ENCODE results near the gene B4GALT6.

Gene B4GALT6

GRCh38 chr18:31679133-31679742 is 5.1 kb downstream of the B4GALT6 start:
- no peaks in the 10 kb centered on the region for H3K79me2 ChIP-seq (ENCODE audit: insufficient read depth, low read depth)
- H3K4me3 ChIP-seq (IDR thresholded peaks at IDR 0.05; ENCODE audit: insufficient read depth, low read depth, low read length): no peak overlapping the region
- no peak overlapping the region for H2AFZ ChIP-seq (ENCODE audit: low read depth)
- H3K27me3 ChIP-seq (ENCODE audit: insufficient read depth, low read depth): no peaks in the 10 kb centered on the region
- peaks cover 6% of the 10 kb centered on the region for H3K4me1 ChIP-seq (ENCODE audit: low read depth, poor library complexity, severe bottlenecking)
- H3K9ac ChIP-seq: no peak overlapping the region
- H4K20me1 ChIP-seq (ENCODE audit: insufficient read depth): no peaks in the 10 kb centered on the region
- no peak overlapping the region for H3K27ac ChIP-seq
- no peak for TF ChIP-seq CTCF (conservative IDR thresholded peaks at IDR 0.05; ENCODE audit: low read depth, low read length)
- H3K4me2 ChIP-seq: no peak overlapping the region
- H3K36me3 ChIP-seq (ENCODE audit: insufficient read depth): no peaks in the 10 kb centered on the region

GRCh38 chr18:31678425-31678824 is 6.0 kb downstream of the B4GALT6 start:
- Histone ChIP-seq H3K79me2 (ENCODE audit: insufficient read depth, low read depth) (no peaks in the 10 kb centered on the region), H3K4me3 (IDR thresholded peaks at IDR 0.05; ENCODE audit: insufficient read depth, low read depth, low read length) (no peak overlapping the region), H3K4me2 (no peak overlapping the region), H3K4me1 (ENCODE audit: low read depth, poor library complexity, severe bottlenecking) (peaks cover 3% of the 10 kb centered on the region), H2AFZ (ENCODE audit: low read depth) (no peak overlapping the region), H3K9ac (no peak overlapping the region), H4K20me1 (ENCODE audit: insufficient read depth) (no peaks in the 10 kb centered on the region), H3K27ac (no peak overlapping the region), H3K36me3 (ENCODE audit: insufficient read depth) (no peaks in the 10 kb centered on the region), H3K27me3 (ENCODE audit: insufficient read depth, low read depth) (no peaks in the 10 kb centered on the region)
- TF ChIP-seq CTCF (conservative IDR thresholded peaks at IDR 0.05; ENCODE audit: low read depth, low read length): no peak

- Histone ChIP-seq H4K20me1 (ENCODE audit: insufficient read depth) (no peaks in the 10 kb centered on the region), H3K4me2 (no peak overlapping the region), H3K4me3 (IDR thresholded peaks at IDR 0.05; ENCODE audit: insufficient read depth, low read depth, low read length) (no peak overlapping the region), H3K36me3 (ENCODE audit: insufficient read depth) (no peaks in the 10 kb centered on the region), H3K27ac (no peak overlapping the region), H3K4me1 (ENCODE audit: low read depth, poor library complexity, severe bottlenecking) (peaks cover 5% of the 10 kb centered on the region), H3K79me2 (ENCODE audit: insufficient read depth, low read depth) (no peaks in the 10 kb centered on the region), H3K27me3 (ENCODE audit: insufficient read depth, low read depth) (no peaks in the 10 kb centered on the region), H2AFZ (ENCODE audit: low read depth) (no peak overlapping the region), H3K9ac (no peak overlapping the region)
- TF ChIP-seq CTCF (conservative IDR thresholded peaks at IDR 0.05; ENCODE audit: low read depth, low read length): no peak
Observed at GRCh38 chr18:31677592-31677991, 6.8 kb downstream of the B4GALT6 start.

- Histone ChIP-seq H3K4me3 (IDR thresholded peaks at IDR 0.05; ENCODE audit: insufficient read depth, low read depth, low read length) (no peak overlapping the region), H2AFZ (ENCODE audit: low read depth) (no peak overlapping the region), H3K4me1 (ENCODE audit: low read depth, poor library complexity, severe bottlenecking) (peaks cover 5% of the 10 kb centered on the region), H3K27me3 (ENCODE audit: insufficient read depth, low read depth) (no peaks in the 10 kb centered on the region), H3K4me2 (no peak overlapping the region), H3K9ac (no peak overlapping the region), H3K79me2 (ENCODE audit: insufficient read depth, low read depth) (no peaks in the 10 kb centered on the region), H3K36me3 (ENCODE audit: insufficient read depth) (no peaks in the 10 kb centered on the region), H4K20me1 (ENCODE audit: insufficient read depth) (no peaks in the 10 kb centered on the region), H3K27ac (no peak overlapping the region)
- no peak for TF ChIP-seq CTCF (conservative IDR thresholded peaks at IDR 0.05; ENCODE audit: low read depth, low read length)
Observed at GRCh38 chr18:31675404-31675803, 9.0 kb downstream of the B4GALT6 start.

All from KMS-11 (cell line).